HCT116 (cell line): Measurements from ENCODE around the gene TRPM6. TPM values are rescaled to one million over a fixed set of nuclear protein-coding genes. Genes with fewer than 3 reads are reported as not detected.

Source experiments
- ATAC-seq: fragments of 200-7000 bp; cut with Tn5 transposase; 2 replicates; pipeline ENCODE4 v1.9.1; 2020; ENCODE audit warnings: mild to moderate bottlenecking, moderate library complexity
- BruUV-seq: library from RNA; stranded (reverse); fragments of 400-500 nt; replicated peaks from 2 replicates; lab custom pipeline; 2021; lab: Mats Ljungman, UMichigan
- CTCF ChIA-PET: fragments of 300-600 bp; sonication (Branson Sonifier 250); formaldehyde crosslinking; loops from one replicate; lab custom pipeline; 2021; ENCODE audit warnings: antibody characterized with exemption; lab: Charles Lee
- POLR2A ChIA-PET: fragments of 300-600, 350-600 bp; sonication (Branson Sonifier 250); formaldehyde crosslinking; loops from one replicate; lab custom pipeline; 2021; ENCODE audit warnings: antibody characterized with exemption; lab: Charles Lee
- RAD21 ChIA-PET, 2 experiments: fragments of 300-600 bp; sonication (Branson Sonifier 250); formaldehyde crosslinking; loops; one replicate each; lab custom pipeline; 2023; ENCODE audit warnings: low total read pairs in 2 of 2; ENCODE audit not compliant: uncharacterized antibody in 2 of 2, unreplicated experiment in 2 of 2, low non-redundant PET in 1 of 2; lab: Charles Lee
- DNase-seq: peaks from one replicate; pipeline ENCODE4 v3.0.0-alpha.2; 2010; ENCODE audit warnings: low read depth, low spot score
- H2AFZ ChIP-seq: fragments of 200-600 bp; shearing (Covaris generic), sonication (generic); 2 replicates; pipeline ENCODE4 v1.6.1; 2017; ENCODE audit warnings: low read depth, mixed run types, mixed read lengths, antibody characterized with exemption, low read length; ENCODE audit not compliant: poor library complexity, severe bottlenecking
- H3K27ac ChIP-seq: 2 replicates; pipeline ENCODE4 v1.5.1; 2012; ENCODE audit warnings: low read depth, low read length
- H3K27me3 ChIP-seq: fragments of 200-600 bp; sonication (generic); 2 replicates; pipeline ENCODE4 v1.6.1; 2016; ENCODE audit warnings: mixed run types, low read length, mixed read lengths; ENCODE audit not compliant: insufficient read depth
- H3K36me3 ChIP-seq, 2 experiments: fragments of 200-500 bp in 1 of 2; fragments of 200-600 bp in 1 of 2; sonication (Bioruptor generic) in 1 of 2; sonication (generic) in 1 of 2; 2 replicates each; pipeline versions ENCODE4 v1.5.1 to v1.6.1; 2014 to 2016; ENCODE audit warnings: low read length in 2 of 2, inconsistent platforms in 1 of 2, mixed read lengths in 1 of 2, mixed run types in 1 of 2; ENCODE audit not compliant: insufficient read depth in 2 of 2, control insufficient read depth in 1 of 2
- H3K4me1 ChIP-seq, 2 experiments: fragments of 200-600 bp in 1 of 2; sonication (generic) in 1 of 2; 2 replicates each; pipeline versions ENCODE4 v1.5.1 to v1.6.1; 2012 to 2017; ENCODE audit warnings: low read length in 2 of 2, inconsistent platforms in 1 of 2, mild to moderate bottlenecking in 1 of 2, mixed read lengths in 1 of 2, mixed run types in 1 of 2, moderate library complexity in 1 of 2; ENCODE audit not compliant: insufficient read depth in 2 of 2, control insufficient read depth in 1 of 2
- H3K4me2 ChIP-seq: fragments of 200-600 bp; sonication (generic); 2 replicates; pipeline ENCODE4 v1.6.1; 2017; ENCODE audit warnings: mixed run types, low read length, mixed read lengths
- H3K4me3 ChIP-seq, 2 experiments: fragments of 200-600 bp in 1 of 2; sonication (generic) in 1 of 2; replicated peaks in 1 of 2; 2 replicates each; pipeline ENCODE4 v1.5.1; 2011 to 2016; ENCODE audit warnings: low read length in 2 of 2, control low read depth in 1 of 2, low read depth in 1 of 2, mild to moderate bottlenecking in 1 of 2, mixed read lengths in 1 of 2, mixed run types in 1 of 2
- H3K79me2 ChIP-seq: fragments of 200-600 bp; sonication (generic); 2 replicates; pipeline ENCODE4 v1.6.1; 2017; ENCODE audit warnings: mild to moderate bottlenecking, mixed run types, low read length, moderate library complexity, mixed read lengths; ENCODE audit not compliant: insufficient read depth
- H3K9ac ChIP-seq: fragments of 200-600 bp; sonication (generic); 2 replicates; pipeline ENCODE4 v1.6.1; 2016; ENCODE audit warnings: low read length, mixed read lengths
- H3K9me2 ChIP-seq: fragments of 200-600 bp; sonication (generic), shearing (Covaris generic); 2 replicates; pipeline ENCODE4 v1.6.1; 2017; ENCODE audit warnings: mixed run types, mild to moderate bottlenecking, moderate library complexity; ENCODE audit not compliant: insufficient read depth
- H3K9me3 ChIP-seq, 2 experiments: fragments of 200-500 bp in 1 of 2; fragments of 200-600 bp in 1 of 2; sonication (Bioruptor generic) in 1 of 2; sonication (generic) in 1 of 2; 2 replicates each; pipeline ENCODE4 v1.6.1; 2014 to 2017; ENCODE audit warnings: low read length in 2 of 2, mixed read lengths in 2 of 2, inconsistent platforms in 1 of 2, low read depth in 1 of 2, mild to moderate bottlenecking in 1 of 2, mixed run types in 1 of 2, moderate library complexity in 1 of 2; ENCODE audit not compliant: control insufficient read depth in 1 of 2, insufficient read depth in 1 of 2
- H4K20me1 ChIP-seq: fragments of 200-600 bp; sonication (generic), shearing (Covaris generic); 2 replicates; pipeline ENCODE4 v1.6.1; 2017; ENCODE audit warnings: mixed run types, mild to moderate bottlenecking, moderate library complexity; ENCODE audit not compliant: insufficient read depth
- ATF3 ChIP-seq: IDR thresholded peaks from 2 replicates; pipeline ENCODE4 v1.6.1; 2012
- CBX3 ChIP-seq: IDR thresholded peaks from 2 replicates; pipeline ENCODE4 v1.6.1; 2012; ENCODE audit warnings: low read depth
- EGR1 ChIP-seq: IDR thresholded peaks from 2 replicates; pipeline ENCODE4 v1.6.1; 2012; ENCODE audit warnings: low read depth
- EZH2phosphoT487 ChIP-seq: fragments of 200-600 bp; IDR thresholded peaks from 2 replicates; pipeline ENCODE4 v1.6.1; 2018; ENCODE audit warnings: antibody characterized with exemption, borderline replicate concordance
- FOSL1 ChIP-seq: IDR thresholded peaks from 2 replicates; pipeline ENCODE4 v1.6.1; 2012; ENCODE audit warnings: low read depth
- JUND ChIP-seq: IDR thresholded peaks from 2 replicates; pipeline ENCODE4 v1.6.1; 2012
- MAX ChIP-seq: IDR thresholded peaks from 2 replicates; pipeline ENCODE4 v1.6.1; 2012
- POLR2A ChIP-seq: IDR thresholded peaks from 2 replicates; pipeline ENCODE4 v1.7.0; 2011; ENCODE audit warnings: borderline replicate concordance; ENCODE audit not compliant: insufficient read depth, insufficient read length; ENCODE audit errors: extremely low read depth
- RAD21 ChIP-seq: IDR thresholded peaks from 2 replicates; pipeline ENCODE4 v1.6.1; 2012; ENCODE audit warnings: low read depth, mild to moderate bottlenecking
- ZBTB33 ChIP-seq: IDR thresholded peaks from 2 replicates; pipeline ENCODE4 v1.6.1; 2011; ENCODE audit warnings: mild to moderate bottlenecking, low read length, moderate library complexity; ENCODE audit not compliant: insufficient replicate concordance; ENCODE audit errors: extremely low read depth
- ZFX ChIP-seq: fragments of 450-650 bp; IDR thresholded peaks from 2 replicates; pipeline ENCODE4 v1.6.1; 2017
- ZNF274 ChIP-seq: fragments of 200-500 bp; sonication (Bioruptor generic); IDR thresholded peaks from 2 replicates; pipeline ENCODE4 v1.6.1; 2014; ENCODE audit warnings: mild to moderate bottlenecking, low read depth, low read length, inconsistent platforms
- intact Hi-C: fragments of 100-400 bp; cut with micrococcal nuclease; formaldehyde crosslinking; loops from 2 replicates; pipeline ENCODE4 v1.10.0; 2022
- total RNA-seq: library from RNA; stranded (reverse); gene quantifications from one replicate; pipeline ENCODE4 v1.2.1, GENCODE V29; 2021; ENCODE audit not compliant: unreplicated experiment

Gene TRPM6
- total RNA-seq, 1 experiment from 2014 or later, result 0.44 TPM

DNA sequence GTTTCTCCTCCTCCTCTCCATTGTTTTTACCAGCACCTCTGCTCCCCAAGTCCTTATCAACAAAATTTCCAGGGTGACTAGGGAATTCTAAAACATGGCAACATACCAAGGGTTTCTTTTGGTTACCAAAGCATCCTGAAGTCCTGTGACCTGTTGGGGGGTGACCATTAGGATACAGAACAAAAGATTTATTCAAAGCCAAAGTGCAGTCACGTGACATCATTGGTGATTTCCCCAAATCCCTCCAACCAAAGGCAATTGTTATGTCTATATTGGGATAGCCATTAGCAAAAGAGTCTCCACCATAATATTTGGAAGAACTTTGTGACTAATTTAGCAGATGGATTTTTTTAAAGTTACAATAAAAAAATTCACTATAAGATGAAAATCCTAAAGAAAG lies 168.4 kb downstream of the TRPM6 start:
- Histone ChIP-seq H4K20me1 (no peaks in the 10 kb centered on the region), H3K27me3 (peaks cover 11% of the 10 kb centered on the region), H3K9me2 (no peaks in the 10 kb centered on the region), H2AFZ (no peak overlapping the region), H3K36me3 (no peaks in the 10 kb centered on the region), H3K9me3 (no peaks in the 10 kb centered on the region), H3K4me1 (no peaks in the 10 kb centered on the region), H3K9ac (no peak overlapping the region), H3K4me2 (no peak overlapping the region), H3K4me3 (no peak overlapping the region), H3K27ac (no peak overlapping the region), H3K79me2 (no peaks in the 10 kb centered on the region)
- TF ChIP-seq RAD21, result no peak
- TF ChIP-seq ZBTB33, result no peak
- TF ChIP-seq ZFX, result no peak
- RAD21 ChIA-PET, result no interaction called here
- POLR2A ChIA-PET, result no interaction called here
- CTCF ChIA-PET, result no interaction called here
- no peak for DNase-seq
- intact Hi-C loops, result no loop called here
- no peak for ATAC-seq
- no TSS peak for BruUV-seq

DNA sequence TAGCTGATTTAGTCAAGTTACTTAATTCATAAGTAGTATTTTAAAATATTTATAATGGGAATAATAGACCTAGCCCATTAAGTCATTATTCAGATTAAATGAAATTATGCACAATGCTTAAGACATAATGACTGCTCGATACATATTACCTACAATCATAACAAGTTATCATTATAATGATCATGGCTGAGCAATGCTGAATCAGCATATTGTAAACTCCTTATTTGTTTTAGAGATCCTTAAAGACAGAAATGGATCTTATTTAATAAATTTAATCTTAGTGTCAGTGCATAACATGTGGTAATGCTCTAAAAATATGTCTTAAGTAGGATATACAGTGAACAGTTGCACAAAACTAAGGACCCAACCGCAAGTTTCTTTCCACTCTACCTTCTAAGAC lies 169.0 kb downstream of the TRPM6 start:
- no TSS peak for BruUV-seq
- intact Hi-C loops, result no loop called here

More for the DNA sequence above, 169.0 kb downstream of the TRPM6 start:
- Histone ChIP-seq H4K20me1 (no peaks in the 10 kb centered on the region), H3K27me3 (peaks cover 14% of the 10 kb centered on the region), H3K79me2 (no peaks in the 10 kb centered on the region), H3K9ac (no peak overlapping the region), H3K27ac (no peak overlapping the region), H2AFZ (no peak overlapping the region), H3K9me2 (no peaks in the 10 kb centered on the region), H3K9me3 (no peaks in the 10 kb centered on the region), H3K4me3 (no peak overlapping the region), H3K4me2 (no peak overlapping the region), H3K4me1 (no peaks in the 10 kb centered on the region), H3K36me3 (no peaks in the 10 kb centered on the region)
- DNase-seq (no peak), ATAC-seq (no peak)
- ChIA-PET CTCF (no interaction called here), POLR2A (no interaction called here), RAD21 (no interaction called here)
- TF ChIP-seq EZH2phosphoT487, result no peak
- no peak for TF ChIP-seq ZFX
- no peak for TF ChIP-seq CBX3
- no peak for TF ChIP-seq EGR1
- no peak for TF ChIP-seq ATF3
- no peak for TF ChIP-seq POLR2A
- TF ChIP-seq ZNF274, result no peak
- TF ChIP-seq MAX, result no peak
- no peak for TF ChIP-seq JUND
- no peak for TF ChIP-seq RAD21
- no peak for TF ChIP-seq FOSL1
